Measurements from ENCODE around the gene THAP7. TPM values are rescaled to one million over a fixed set of nuclear protein-coding genes. Genes with fewer than 3 reads are reported as not detected.

Gene THAP7
- total RNA-seq, 1 experiment from 2014 or later: 55.0 TPM

- in situ Hi-C loops (cut with HindIII; ENCODE audit: low pct_unique_long_range_greater_than_20kb, low sequenced_read_pairs): no loop called here
- DNase-seq (ENCODE audit: low read depth): no peak
Observed at GRCh38 chr22:20985720-20986119, 16.2 kb downstream of the THAP7 start.

GRCh38 chr22:20983081-20983771, 18.7 kb downstream of the THAP7 start:
- in situ Hi-C loops (cut with HindIII; ENCODE audit: low pct_unique_long_range_greater_than_20kb, low sequenced_read_pairs): no loop called here
- DNase-seq (ENCODE audit: low read depth): no peak

GRCh38 chr22:20982563-20982882, 19.4 kb downstream of the THAP7 start:
- in situ Hi-C loops (cut with HindIII; ENCODE audit: low pct_unique_long_range_greater_than_20kb, low sequenced_read_pairs): no loop called here
- DNase-seq (ENCODE audit: low read depth): no peak

- in situ Hi-C loops (cut with HindIII; ENCODE audit: low pct_unique_long_range_greater_than_20kb, low sequenced_read_pairs): no loop called here
- peak; percentile 87 for DNase-seq (ENCODE audit: low read depth)
Observed at GRCh38 chr22:20981787-20982562, 19.9 kb downstream of the THAP7 start, which contains the start of gene LZTR1. TSS of gene LZTR1 (plus strand) at chr22:20982297. CDS start at chr22:20982372, 75 bp downstream.

GRCh38 chr22:20980938-20981722, 20.8 kb downstream of the THAP7 start:
- DNase-seq (ENCODE audit: low read depth): no peak
- in situ Hi-C loops (cut with HindIII; ENCODE audit: low pct_unique_long_range_greater_than_20kb, low sequenced_read_pairs): no loop called here

- in situ Hi-C loops (cut with HindIII; ENCODE audit: low pct_unique_long_range_greater_than_20kb, low sequenced_read_pairs): no loop called here
- DNase-seq (ENCODE audit: low read depth): no peak
Observed at GRCh38 chr22:20980523-20980922, 21.4 kb downstream of the THAP7 start.

GRCh38 chr22:20979940-20980453, 21.9 kb downstream of the THAP7 start:
- DNase-seq (ENCODE audit: low read depth): no peak
- in situ Hi-C loops (cut with HindIII; ENCODE audit: low pct_unique_long_range_greater_than_20kb, low sequenced_read_pairs): no loop called here

GRCh38 chr22:20979243-20979809, 22.6 kb downstream of the THAP7 start:
- in situ Hi-C loops (cut with HindIII; ENCODE audit: low pct_unique_long_range_greater_than_20kb, low sequenced_read_pairs): no loop called here
- DNase-seq (ENCODE audit: low read depth): peak; percentile 64

GRCh38 chr22:20978419-20978818, 23.5 kb downstream of the THAP7 start:
- no peak for DNase-seq (ENCODE audit: low read depth)
- in situ Hi-C loops (cut with HindIII; ENCODE audit: low pct_unique_long_range_greater_than_20kb, low sequenced_read_pairs): no loop called here

- in situ Hi-C loops (cut with HindIII; ENCODE audit: low pct_unique_long_range_greater_than_20kb, low sequenced_read_pairs): no loop called here
- no peak for DNase-seq (ENCODE audit: low read depth)
Observed at GRCh38 chr22:20977516-20978170, 24.3 kb downstream of the THAP7 start.

- no peak for DNase-seq (ENCODE audit: low read depth)
- in situ Hi-C loops (cut with HindIII; ENCODE audit: low pct_unique_long_range_greater_than_20kb, low sequenced_read_pairs): no loop called here
Observed at GRCh38 chr22:20977019-20977418, 24.9 kb downstream of the THAP7 start.

GRCh38 chr22:20976291-20976877, 25.5 kb downstream of the THAP7 start:
- DNase-seq (ENCODE audit: low read depth): no peak
- in situ Hi-C loops (cut with HindIII; ENCODE audit: low pct_unique_long_range_greater_than_20kb, low sequenced_read_pairs): no loop called here

GRCh38 chr22:20975541-20976290, 26.2 kb downstream of the THAP7 start:
- in situ Hi-C loops (cut with HindIII; ENCODE audit: low pct_unique_long_range_greater_than_20kb, low sequenced_read_pairs): no loop called here

GRCh38 chr22:20974336-20974955, 27.5 kb downstream of the THAP7 start:
- in situ Hi-C loops (cut with HindIII; ENCODE audit: low pct_unique_long_range_greater_than_20kb, low sequenced_read_pairs): no loop called here
- no peak for DNase-seq (ENCODE audit: low read depth)

More at GRCh38 chr22:20975541-20976290, 26.2 kb downstream of the THAP7 start:
- DNase-seq (ENCODE audit: low read depth): no peak

- in situ Hi-C loops (cut with HindIII; ENCODE audit: low pct_unique_long_range_greater_than_20kb, low sequenced_read_pairs): no loop called here
Observed at GRCh38 chr22:20973634-20974286, 28.2 kb downstream of the THAP7 start.

GRCh38 chr22:20972933-20973577, 28.9 kb downstream of the THAP7 start:
- DNase-seq (ENCODE audit: low read depth): no peak
- in situ Hi-C loops (cut with HindIII; ENCODE audit: low pct_unique_long_range_greater_than_20kb, low sequenced_read_pairs): no loop called here

More at GRCh38 chr22:20973634-20974286, 28.2 kb downstream of the THAP7 start:
- no peak for DNase-seq (ENCODE audit: low read depth)
